Subcutaneous adipose tissue (tissue), 4 donors: ENCODE data around the gene AEBP1. TPM values are rescaled to one million over a fixed set of nuclear protein-coding genes. Genes with fewer than 3 reads are reported as not detected.

Experiments
- total RNA-seq, 4 donors: library from RNA; depleted of rRNA; stranded (reverse); fragments of >200 nt; gene quantifications; one replicate each; pipeline ENCODE4 v1.1.0, GENCODE V29; 2016
- TF ChIP-seq, protein P1 (sequence below): fragments of 450-650 bp; IDR thresholded peaks from one replicate; pipeline ENCODE4 v1.5.1; 2016; ENCODE audit warnings: low read depth, mild to moderate bottlenecking, control low read depth, antibody characterized with exemption, moderate library complexity

The AEBP1 gene
- total RNA-seq, 4 donors from 2014 or later: 90.2 to 183 (median 162) TPM

GRCh38 chr7:44103566-44103922 lies 601 bp upstream of the AEBP1 start:
- TF ChIP-seq, protein P1, sequence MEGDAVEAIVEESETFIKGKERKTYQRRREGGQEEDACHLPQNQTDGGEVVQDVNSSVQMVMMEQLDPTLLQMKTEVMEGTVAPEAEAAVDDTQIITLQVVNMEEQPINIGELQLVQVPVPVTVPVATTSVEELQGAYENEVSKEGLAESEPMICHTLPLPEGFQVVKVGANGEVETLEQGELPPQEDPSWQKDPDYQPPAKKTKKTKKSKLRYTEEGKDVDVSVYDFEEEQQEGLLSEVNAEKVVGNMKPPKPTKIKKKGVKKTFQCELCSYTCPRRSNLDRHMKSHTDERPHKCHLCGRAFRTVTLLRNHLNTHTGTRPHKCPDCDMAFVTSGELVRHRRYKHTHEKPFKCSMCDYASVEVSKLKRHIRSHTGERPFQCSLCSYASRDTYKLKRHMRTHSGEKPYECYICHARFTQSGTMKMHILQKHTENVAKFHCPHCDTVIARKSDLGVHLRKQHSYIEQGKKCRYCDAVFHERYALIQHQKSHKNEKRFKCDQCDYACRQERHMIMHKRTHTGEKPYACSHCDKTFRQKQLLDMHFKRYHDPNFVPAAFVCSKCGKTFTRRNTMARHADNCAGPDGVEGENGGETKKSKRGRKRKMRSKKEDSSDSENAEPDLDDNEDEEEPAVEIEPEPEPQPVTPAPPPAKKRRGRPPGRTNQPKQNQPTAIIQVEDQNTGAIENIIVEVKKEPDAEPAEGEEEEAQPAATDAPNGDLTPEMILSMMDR: no peak

DNA sequence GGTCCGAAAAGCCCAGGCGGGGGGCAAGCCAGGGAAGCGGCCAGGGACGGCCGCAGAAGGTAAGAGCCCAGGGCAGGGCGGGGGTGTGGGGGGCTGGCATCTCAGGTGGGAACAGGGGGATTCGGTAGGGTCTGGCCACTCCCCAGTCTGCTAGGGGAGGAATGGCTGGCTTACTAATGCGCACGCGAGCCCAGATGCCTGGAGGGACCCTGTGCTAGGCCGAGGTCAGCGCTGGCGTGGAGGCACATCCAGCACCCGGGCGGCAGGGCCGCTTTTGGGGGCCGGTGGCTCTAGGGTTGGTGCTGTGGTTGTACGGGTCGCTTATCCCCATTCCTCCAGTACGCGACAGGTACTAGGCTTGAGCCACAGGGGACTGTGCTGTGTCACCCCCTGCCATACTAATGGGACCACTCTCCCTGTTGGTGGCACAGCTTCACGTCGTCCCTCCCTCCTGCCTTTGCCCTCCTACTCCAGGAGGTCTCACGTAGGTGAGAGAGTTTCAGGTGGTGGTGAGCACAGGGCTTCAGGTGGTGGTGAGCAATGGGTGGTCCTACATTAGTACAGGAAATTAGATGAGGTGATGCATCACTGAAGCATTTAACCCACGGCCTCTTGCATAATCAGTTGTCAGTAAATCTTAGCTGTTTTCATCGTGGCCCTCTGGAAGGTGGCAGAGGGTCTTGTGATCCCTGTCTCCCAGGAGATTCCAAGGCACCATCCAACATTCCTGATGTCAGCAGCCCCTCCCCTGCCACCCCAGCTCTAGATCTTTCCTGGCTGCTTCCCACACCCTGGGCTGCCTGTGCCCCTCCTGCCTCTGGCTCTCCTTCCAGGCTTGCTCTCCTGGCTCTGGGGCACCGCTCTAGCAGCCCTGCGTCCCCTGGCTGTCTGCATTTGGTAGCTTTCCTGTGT lies 971 bp downstream of the AEBP1 start:
- TF ChIP-seq, protein P1: no peak

DNA sequence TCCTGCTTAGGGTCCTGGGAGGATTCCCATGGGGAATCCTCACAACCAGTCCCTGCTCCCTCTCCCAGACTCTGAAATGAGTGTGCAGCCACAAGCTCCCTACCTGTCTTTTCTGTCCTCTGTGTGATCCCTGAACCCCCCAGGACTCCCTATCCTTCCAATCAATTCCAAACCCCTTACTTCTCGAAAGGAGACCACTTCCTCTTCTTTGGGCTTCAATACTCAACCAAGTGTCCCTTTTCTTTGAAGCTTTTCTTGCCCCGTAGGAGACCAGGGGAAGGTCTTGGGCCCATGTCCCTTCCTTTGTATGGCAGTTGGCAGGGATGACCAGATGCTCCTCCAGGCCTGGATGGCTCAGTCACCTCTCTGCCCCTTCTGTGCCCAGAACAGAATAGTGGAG lies 1.7 kb downstream of the AEBP1 start:
- TF ChIP-seq, protein P1: no peak

- TF ChIP-seq, protein P1: no peak
Observed at GRCh38 chr7:44106311-44107065, 2.3 kb downstream of the AEBP1 start.

GRCh38 chr7:44107116-44107960 lies 3.2 kb downstream of the AEBP1 start:
- TF ChIP-seq, protein P1: no peak

DNA sequence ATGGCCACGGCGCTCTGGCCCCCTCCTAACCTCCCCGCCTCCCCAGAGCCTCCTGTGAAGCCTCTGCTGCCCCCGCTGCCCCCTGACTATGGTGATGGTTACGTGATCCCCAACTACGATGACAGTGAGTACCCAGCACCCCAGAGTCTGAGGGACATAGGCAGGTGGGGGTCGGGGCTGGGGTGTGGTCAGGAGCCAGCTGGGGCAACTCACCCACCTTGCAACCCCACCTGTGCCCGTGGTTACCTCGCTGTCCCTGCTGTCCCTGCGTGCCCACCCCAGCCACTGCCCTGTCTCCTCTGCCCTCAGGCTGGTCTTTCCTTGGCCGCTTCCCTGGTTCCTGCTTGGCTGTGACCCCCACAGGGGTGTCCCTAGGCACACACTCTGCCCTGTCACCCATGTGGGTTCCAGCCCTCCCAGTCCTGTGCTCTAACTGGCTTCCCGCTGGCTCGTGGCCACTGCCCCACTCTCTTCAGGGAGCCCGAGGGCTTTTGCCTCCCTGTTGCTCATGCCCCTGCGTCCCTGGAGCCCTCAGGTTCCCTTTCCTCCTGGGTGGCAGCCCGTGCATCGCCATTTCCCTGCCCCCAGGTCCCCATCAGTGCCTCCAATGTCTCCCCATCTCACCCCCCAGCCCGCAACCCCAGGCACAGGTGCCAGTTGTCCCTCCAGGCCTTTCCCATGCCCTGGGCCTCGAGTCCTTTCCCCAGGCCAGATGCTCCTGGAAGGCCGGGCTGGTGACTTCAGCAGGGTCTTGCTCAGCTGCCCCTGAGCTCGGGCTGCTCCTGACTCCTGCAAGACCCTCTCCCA lies 4.0 kb downstream of the AEBP1 start:
- TF ChIP-seq, protein P1: no peak
